Neural cell (in vitro differentiated cells): Measurements from ENCODE around the gene PGAP3. TPM values are rescaled to one million over a fixed set of nuclear protein-coding genes. Genes with fewer than 3 reads are reported as not detected.

Source experiments
- H2AFZ ChIP-seq: fragments of 200-600, 300-800 bp; sonication (generic), shearing (Covaris generic); 2 replicates; pipeline ENCODE4 v1.6.0; 2014; ENCODE audit warnings: low read depth, mild to moderate bottlenecking, antibody characterized with exemption, low read length, moderate library complexity
- H3F3A ChIP-seq: fragments of 200-600 bp; shearing (Covaris generic); 2 replicates; pipeline ENCODE4 v1.6.1; 2016; ENCODE audit warnings: mild to moderate bottlenecking, moderate library complexity, mixed read lengths, antibody characterized with exemption, low read length; ENCODE audit not compliant: insufficient read depth, poor library complexity, severe bottlenecking
- H3K27ac ChIP-seq: fragments of 200-600, 300-800 bp; sonication (generic), shearing (Covaris generic); 2 replicates; pipeline ENCODE4 v1.5.1; 2014; ENCODE audit warnings: mild to moderate bottlenecking, low read length, moderate library complexity
- H3K27me3 ChIP-seq: fragments of 300-800, 200-600 bp; sonication (generic), shearing (Covaris generic); 2 replicates; pipeline ENCODE4 v1.6.0; 2014; ENCODE audit warnings: mild to moderate bottlenecking, low read depth, low read length, moderate library complexity; ENCODE audit not compliant: insufficient read depth
- H3K36me3 ChIP-seq: fragments of 300-800, 200-600 bp; sonication (generic), shearing (Covaris generic); 2 replicates; pipeline ENCODE4 v1.5.1; 2014; ENCODE audit warnings: mild to moderate bottlenecking, antibody characterized with exemption, low read length, moderate library complexity; ENCODE audit not compliant: insufficient read depth
- H3K4me2 ChIP-seq: fragments of 300-800, 200-600 bp; sonication (generic), shearing (Covaris generic); 2 replicates; pipeline ENCODE4 v1.6.0; 2014; ENCODE audit warnings: mild to moderate bottlenecking, low read length
- H3K4me3 ChIP-seq: fragments of 300-800, 200-600 bp; sonication (generic), shearing (Covaris generic); 2 replicates; pipeline ENCODE4 v1.5.1; 2014; ENCODE audit warnings: mild to moderate bottlenecking, low read length, moderate library complexity
- H3K79me2 ChIP-seq: fragments of 200-600 bp; shearing (Covaris generic); replicated peaks from 2 replicates; pipeline ENCODE4 v1.6.0; 2014; ENCODE audit warnings: mild to moderate bottlenecking, low read length, moderate library complexity; ENCODE audit not compliant: insufficient read depth
- H3K9ac ChIP-seq: fragments of 300-800, 200-600 bp; sonication (generic), shearing (Covaris generic); 2 replicates; pipeline ENCODE4 v1.6.1; 2016; ENCODE audit warnings: mild to moderate bottlenecking, low read length, mixed read lengths
- H3K9me2 ChIP-seq: fragments of 200-600 bp; shearing (Covaris generic); 2 replicates; pipeline ENCODE4 v1.6.1; 2016; ENCODE audit warnings: mild to moderate bottlenecking, low read length, mixed read lengths; ENCODE audit not compliant: insufficient read depth
- H3K9me3 ChIP-seq: fragments of 200-600, 300-800 bp; sonication (generic), shearing (Covaris generic); 2 replicates; pipeline ENCODE4 v1.6.1; 2016; ENCODE audit warnings: mild to moderate bottlenecking, mixed run types, low read length, moderate library complexity, mixed read lengths
- H4K20me1 ChIP-seq: fragments of 200-600 bp; shearing (Covaris generic); 2 replicates; pipeline ENCODE4 v1.6.1; 2016; ENCODE audit warnings: mild to moderate bottlenecking, mixed run types; ENCODE audit not compliant: insufficient read depth
- EP300 ChIP-seq: fragments of 450-650 bp; conservative IDR thresholded peaks from 2 replicates; pipeline ENCODE4 v1.6.1; 2014; ENCODE audit warnings: antibody characterized with exemption, mild to moderate bottlenecking, moderate library complexity; ENCODE audit not compliant: poor library complexity, severe bottlenecking
- EZH2 ChIP-seq: fragments of 200-600, 300-800 bp; shearing (Covaris generic), sonication (generic); IDR thresholded peaks from 2 replicates; pipeline ENCODE4 v1.6.1; 2014; ENCODE audit warnings: antibody characterized with exemption, low read length, borderline replicate concordance, mild to moderate bottlenecking; ENCODE audit not compliant: insufficient read depth, poor library complexity, severe bottlenecking
- MXI1 ChIP-seq: fragments of 450-650 bp; conservative IDR thresholded peaks from 2 replicates; pipeline ENCODE4 v1.6.1; 2014; ENCODE audit warnings: antibody characterized with exemption, mild to moderate bottlenecking; ENCODE audit not compliant: poor library complexity, severe bottlenecking
- POLR2AphosphoS5 ChIP-seq: IDR thresholded peaks from 2 replicates; pipeline ENCODE4 v1.6.1; 2012
- RAD21 ChIP-seq: fragments of 450-650 bp; conservative IDR thresholded peaks from 2 replicates; pipeline ENCODE4 v1.6.1; 2014; ENCODE audit warnings: antibody characterized with exemption, mild to moderate bottlenecking, moderate library complexity
- SMC3 ChIP-seq: fragments of 450-650 bp; conservative IDR thresholded peaks from 2 replicates; pipeline ENCODE4 v1.6.1; 2014; ENCODE audit warnings: antibody characterized with exemption, mild to moderate bottlenecking, moderate library complexity; ENCODE audit not compliant: poor library complexity
- TAF1 ChIP-seq: IDR thresholded peaks from 2 replicates; pipeline ENCODE4 v1.6.1; 2012; ENCODE audit warnings: low read depth
- polyA plus RNA-seq: library from polyadenylated mRNA; depleted of rRNA; stranded (reverse); fragments of >200 nt; gene quantifications from 2 replicates; pipeline ENCODE4 v1.2.3, GENCODE V29; 2014
- TF ChIP-seq, protein P1 (sequence below): fragments of 450-650 bp; IDR thresholded peaks from 2 replicates; pipeline ENCODE4 v1.5.1; 2014; ENCODE audit warnings: antibody characterized with exemption, mild to moderate bottlenecking, moderate library complexity; ENCODE audit not compliant: poor library complexity, severe bottlenecking
- TF ChIP-seq, protein P2 (sequence below): IDR thresholded peaks from 2 replicates; pipeline ENCODE4 v1.6.1; 2012; ENCODE audit warnings: borderline replicate concordance

The PGAP3 gene
- polyA plus RNA-seq, 1 donor from 2014 or later: 27.2 TPM

DNA sequence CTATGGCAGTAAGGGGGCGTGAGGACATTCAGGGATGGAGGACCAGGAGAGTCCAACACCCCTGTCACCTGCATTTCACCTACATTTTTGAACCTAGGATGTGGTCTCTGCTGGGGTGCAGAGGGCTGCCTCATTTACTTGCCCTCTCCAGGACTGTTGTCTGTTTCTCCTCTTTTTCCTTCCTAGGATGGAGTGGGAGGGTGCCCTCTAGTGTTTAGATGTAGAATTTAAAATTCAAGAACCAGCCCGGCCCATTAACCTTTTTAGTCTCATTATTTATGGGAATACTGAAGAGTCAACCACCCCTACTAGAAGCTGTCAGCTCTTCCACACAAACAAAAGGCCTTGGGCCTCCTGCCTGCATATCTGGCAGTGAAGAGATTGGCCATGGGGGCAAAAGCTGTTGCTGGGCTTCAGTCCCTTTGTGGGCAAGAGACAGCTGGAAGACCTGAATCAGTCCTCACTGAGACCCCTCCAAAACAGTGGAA, 53.4 kb downstream of the PGAP3 start:
- H3K9ac ChIP-seq: no peak overlapping the region

DNA sequence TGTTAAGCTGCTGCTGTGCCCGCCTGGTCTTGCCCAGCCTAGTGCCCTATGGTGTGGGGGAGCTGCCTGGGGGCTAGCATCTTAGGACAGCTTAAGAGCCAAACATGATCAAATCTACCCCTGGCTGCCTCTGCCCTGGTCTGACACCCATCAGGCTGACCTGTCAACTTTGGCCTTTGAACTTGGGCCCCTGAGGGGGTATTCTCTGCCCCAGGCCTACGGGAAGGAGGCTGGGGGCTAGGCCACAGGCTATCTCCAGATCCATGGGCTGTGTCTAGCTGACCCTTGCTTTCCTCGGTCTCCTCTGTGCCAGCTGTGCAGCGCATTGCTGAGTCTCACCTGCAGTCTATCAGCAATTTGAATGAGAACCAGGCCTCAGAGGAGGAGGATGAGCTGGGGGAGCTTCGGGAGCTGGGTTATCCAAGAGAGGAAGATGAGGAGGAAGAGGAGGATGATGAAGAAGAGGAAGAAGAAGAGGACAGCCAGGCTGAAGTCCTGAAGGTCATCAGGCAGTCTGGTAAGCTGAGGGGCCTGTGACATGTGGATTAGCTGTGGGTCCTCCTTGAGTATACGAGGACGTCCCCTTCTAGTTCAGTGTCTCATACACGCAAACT, 54.2 kb downstream of the PGAP3 start:
- H3K9ac ChIP-seq: no peak overlapping the region

More for the DNA sequence above, 53.4 kb downstream of the PGAP3 start:
- TF ChIP-seq EZH2 (no peak), SMC3 (peak; percentile 59)
- TF ChIP-seq, protein P1, sequence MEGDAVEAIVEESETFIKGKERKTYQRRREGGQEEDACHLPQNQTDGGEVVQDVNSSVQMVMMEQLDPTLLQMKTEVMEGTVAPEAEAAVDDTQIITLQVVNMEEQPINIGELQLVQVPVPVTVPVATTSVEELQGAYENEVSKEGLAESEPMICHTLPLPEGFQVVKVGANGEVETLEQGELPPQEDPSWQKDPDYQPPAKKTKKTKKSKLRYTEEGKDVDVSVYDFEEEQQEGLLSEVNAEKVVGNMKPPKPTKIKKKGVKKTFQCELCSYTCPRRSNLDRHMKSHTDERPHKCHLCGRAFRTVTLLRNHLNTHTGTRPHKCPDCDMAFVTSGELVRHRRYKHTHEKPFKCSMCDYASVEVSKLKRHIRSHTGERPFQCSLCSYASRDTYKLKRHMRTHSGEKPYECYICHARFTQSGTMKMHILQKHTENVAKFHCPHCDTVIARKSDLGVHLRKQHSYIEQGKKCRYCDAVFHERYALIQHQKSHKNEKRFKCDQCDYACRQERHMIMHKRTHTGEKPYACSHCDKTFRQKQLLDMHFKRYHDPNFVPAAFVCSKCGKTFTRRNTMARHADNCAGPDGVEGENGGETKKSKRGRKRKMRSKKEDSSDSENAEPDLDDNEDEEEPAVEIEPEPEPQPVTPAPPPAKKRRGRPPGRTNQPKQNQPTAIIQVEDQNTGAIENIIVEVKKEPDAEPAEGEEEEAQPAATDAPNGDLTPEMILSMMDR: peak; percentile 79
- no peaks in the 10 kb centered on the region for H3K9me3 ChIP-seq
- no peak overlapping the region for H3K4me3 ChIP-seq
- peaks cover 18% of the 10 kb centered on the region for H3K79me2 ChIP-seq
- no peaks in the 10 kb centered on the region for H3K9me2 ChIP-seq
- H4K20me1 ChIP-seq: no peaks in the 10 kb centered on the region
- H2AFZ ChIP-seq: no peak overlapping the region
- no peak overlapping the region for H3K27ac ChIP-seq
- no peak overlapping the region for H3K4me2 ChIP-seq
- no peaks in the 10 kb centered on the region for H3F3A ChIP-seq
- H3K27me3 ChIP-seq: peaks cover 3% of the 10 kb centered on the region
- no peaks in the 10 kb centered on the region for H3K36me3 ChIP-seq

DNA sequence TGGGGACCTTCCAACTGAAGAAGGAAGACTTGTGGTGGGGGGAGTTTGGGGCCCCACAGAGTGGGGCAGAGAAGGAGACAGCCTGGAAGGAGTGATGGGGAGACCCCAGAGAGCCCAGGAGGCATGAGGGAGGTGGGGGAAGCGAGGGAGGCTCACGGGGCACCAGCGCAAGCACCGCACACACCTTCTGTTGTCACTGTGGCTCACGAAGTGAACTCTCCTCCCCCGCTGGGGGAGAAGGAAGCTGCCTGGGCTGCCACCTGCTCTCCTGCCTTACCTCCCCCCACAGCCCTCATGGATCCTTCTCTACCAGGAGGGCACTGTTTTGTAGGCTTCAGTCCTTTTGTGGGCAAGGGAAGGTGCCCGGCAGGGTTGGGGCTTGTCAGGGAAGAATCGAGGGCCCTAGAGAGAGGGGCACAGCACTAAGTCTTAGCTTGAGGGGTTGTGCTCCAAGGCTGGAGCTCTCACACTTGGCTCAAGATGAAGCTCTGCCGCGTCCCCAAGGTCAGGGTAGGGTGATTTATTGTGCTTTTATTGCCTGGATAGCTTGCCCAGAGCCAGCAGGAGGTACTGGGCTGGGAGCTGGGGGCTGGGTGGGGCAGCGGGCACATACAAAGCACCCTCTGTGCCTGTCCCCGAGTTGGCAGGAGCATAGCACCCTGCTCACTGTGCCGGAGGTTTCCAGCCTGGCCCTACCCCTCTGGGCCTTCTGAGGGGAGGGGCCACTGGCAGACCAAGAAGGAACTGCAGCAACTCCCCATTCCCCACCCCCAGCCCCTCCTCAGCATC, 55.5 kb downstream of the PGAP3 start:
- no peak overlapping the region for H3K9ac ChIP-seq
- no peak for TF ChIP-seq MXI1
- no peak for TF ChIP-seq TAF1
- TF ChIP-seq RAD21: no peak
- TF ChIP-seq POLR2AphosphoS5: no peak
- no peak for TF ChIP-seq SMC3
- TF ChIP-seq EP300: no peak
- no peak for TF ChIP-seq EZH2
- TF ChIP-seq, protein P2, sequence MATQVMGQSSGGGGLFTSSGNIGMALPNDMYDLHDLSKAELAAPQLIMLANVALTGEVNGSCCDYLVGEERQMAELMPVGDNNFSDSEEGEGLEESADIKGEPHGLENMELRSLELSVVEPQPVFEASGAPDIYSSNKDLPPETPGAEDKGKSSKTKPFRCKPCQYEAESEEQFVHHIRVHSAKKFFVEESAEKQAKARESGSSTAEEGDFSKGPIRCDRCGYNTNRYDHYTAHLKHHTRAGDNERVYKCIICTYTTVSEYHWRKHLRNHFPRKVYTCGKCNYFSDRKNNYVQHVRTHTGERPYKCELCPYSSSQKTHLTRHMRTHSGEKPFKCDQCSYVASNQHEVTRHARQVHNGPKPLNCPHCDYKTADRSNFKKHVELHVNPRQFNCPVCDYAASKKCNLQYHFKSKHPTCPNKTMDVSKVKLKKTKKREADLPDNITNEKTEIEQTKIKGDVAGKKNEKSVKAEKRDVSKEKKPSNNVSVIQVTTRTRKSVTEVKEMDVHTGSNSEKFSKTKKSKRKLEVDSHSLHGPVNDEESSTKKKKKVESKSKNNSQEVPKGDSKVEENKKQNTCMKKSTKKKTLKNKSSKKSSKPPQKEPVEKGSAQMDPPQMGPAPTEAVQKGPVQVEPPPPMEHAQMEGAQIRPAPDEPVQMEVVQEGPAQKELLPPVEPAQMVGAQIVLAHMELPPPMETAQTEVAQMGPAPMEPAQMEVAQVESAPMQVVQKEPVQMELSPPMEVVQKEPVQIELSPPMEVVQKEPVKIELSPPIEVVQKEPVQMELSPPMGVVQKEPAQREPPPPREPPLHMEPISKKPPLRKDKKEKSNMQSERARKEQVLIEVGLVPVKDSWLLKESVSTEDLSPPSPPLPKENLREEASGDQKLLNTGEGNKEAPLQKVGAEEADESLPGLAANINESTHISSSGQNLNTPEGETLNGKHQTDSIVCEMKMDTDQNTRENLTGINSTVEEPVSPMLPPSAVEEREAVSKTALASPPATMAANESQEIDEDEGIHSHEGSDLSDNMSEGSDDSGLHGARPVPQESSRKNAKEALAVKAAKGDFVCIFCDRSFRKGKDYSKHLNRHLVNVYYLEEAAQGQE: no peak

More for the DNA sequence above, 54.2 kb downstream of the PGAP3 start:
- Histone ChIP-seq H3K27ac (no peak overlapping the region), H3K27me3 (peaks cover 10% of the 10 kb centered on the region), H3K36me3 (no peaks in the 10 kb centered on the region), H2AFZ (no peak overlapping the region), H4K20me1 (no peaks in the 10 kb centered on the region), H3K9me2 (no peaks in the 10 kb centered on the region), H3K4me2 (no peak overlapping the region), H3K79me2 (peaks cover 12% of the 10 kb centered on the region), H3K9me3 (no peaks in the 10 kb centered on the region), H3F3A (no peaks in the 10 kb centered on the region), H3K4me3 (no peak overlapping the region)
- no peak for TF ChIP-seq EZH2
- no peak for TF ChIP-seq RAD21
- TF ChIP-seq, protein P1: no peak
- TF ChIP-seq TAF1: no peak
- no peak for TF ChIP-seq MXI1

More for the DNA sequence above, 55.5 kb downstream of the PGAP3 start:
- Histone ChIP-seq H4K20me1 (no peaks in the 10 kb centered on the region), H3K4me2 (no peak overlapping the region), H3K9me2 (no peaks in the 10 kb centered on the region), H3K4me3 (no peak overlapping the region), H3K79me2 (no peaks in the 10 kb centered on the region), H2AFZ (no peak overlapping the region), H3K9me3 (no peaks in the 10 kb centered on the region), H3F3A (no peaks in the 10 kb centered on the region), H3K27ac (no peak overlapping the region), H3K36me3 (no peaks in the 10 kb centered on the region), H3K27me3 (peaks cover 23% of the 10 kb centered on the region)
